ENCODE measurements around the gene RASGEF1C. TPM values are rescaled to one million over a fixed set of nuclear protein-coding genes. Genes with fewer than 3 reads are reported as not detected.

RASGEF1C gene
- total RNA-seq, 2 donors from 2014 or later, result 0.09 to 3.1 TPM

DNA sequence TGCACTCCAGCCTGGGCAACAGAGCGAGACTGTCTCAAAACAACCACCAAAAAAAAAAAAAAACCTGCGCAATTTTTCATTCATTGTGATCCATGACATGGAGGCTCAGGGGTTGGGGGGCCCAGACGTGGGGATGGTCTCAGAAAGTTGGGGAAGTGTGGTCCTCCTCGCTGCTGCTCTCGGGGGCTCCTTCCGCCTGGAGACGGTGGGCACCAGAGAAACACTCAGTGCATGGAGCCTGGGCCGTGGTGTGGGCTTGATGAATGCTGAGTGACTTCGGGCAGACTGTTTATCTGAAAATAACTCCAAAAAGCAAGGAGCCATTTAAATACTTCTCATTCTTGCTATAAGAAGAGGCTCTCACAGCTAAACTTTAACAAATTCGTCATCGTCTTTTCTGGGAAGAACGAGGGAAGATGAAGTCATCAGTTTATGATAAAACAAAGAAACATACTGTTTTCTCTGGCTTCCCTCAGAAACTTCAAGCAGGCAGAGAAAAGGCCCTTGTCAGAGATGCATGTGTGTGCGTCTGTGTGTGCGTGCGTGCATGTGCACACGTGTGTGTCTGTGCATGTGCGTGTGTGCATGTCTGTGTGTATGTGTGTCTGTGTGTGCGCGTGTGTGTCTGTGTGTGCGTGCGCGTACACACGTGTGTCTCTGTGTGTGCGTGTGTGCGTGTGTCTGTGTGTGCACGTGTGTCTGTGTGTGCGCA is 35.0 kb downstream of the RASGEF1C start:
- intact Hi-C loops (cut with DNase I), result no loop called here
- WGBS, result 76% methylated on average over 26 of the region's 27 CpGs

DNA sequence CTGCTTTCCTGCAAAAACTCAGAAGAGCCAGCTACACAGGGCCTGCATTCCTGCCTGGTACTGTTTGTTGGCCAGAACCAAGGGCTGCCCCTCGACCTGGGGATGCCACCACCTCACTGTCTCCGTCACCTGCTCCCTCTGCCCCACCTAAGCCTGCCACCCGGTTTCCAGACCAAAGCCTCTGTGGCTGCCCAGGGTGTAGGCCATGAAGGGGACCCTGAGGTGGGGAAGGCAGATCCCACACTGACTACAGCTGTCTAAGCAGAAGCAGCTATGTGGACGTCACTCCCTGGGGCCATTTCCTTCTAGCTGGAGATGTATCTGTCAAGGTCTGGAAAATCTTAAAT is 35.8 kb downstream of the RASGEF1C start:
- Histone ChIP-seq H3K4me3 (no peak overlapping the region), H3K4me1 (replicated peaks) (no peaks in the 10 kb centered on the region), H3K27ac (no peak overlapping the region), H3K36me3 (no peaks in the 10 kb centered on the region), H3K9me3 (no peaks in the 10 kb centered on the region), H3K27me3 (replicated peaks; ENCODE audit: insufficient read depth) (no peaks in the 10 kb centered on the region)
- intact Hi-C loops (cut with DNase I), result no loop called here
- 72% methylated on average over 4 of the region's 4 CpGs for WGBS
- DNase-seq (ENCODE audit: low spot score), result no peak
- TF ChIP-seq POLR2A (IDR thresholded peaks at IDR 0.05), result no peak
- TF ChIP-seq, protein P1, sequence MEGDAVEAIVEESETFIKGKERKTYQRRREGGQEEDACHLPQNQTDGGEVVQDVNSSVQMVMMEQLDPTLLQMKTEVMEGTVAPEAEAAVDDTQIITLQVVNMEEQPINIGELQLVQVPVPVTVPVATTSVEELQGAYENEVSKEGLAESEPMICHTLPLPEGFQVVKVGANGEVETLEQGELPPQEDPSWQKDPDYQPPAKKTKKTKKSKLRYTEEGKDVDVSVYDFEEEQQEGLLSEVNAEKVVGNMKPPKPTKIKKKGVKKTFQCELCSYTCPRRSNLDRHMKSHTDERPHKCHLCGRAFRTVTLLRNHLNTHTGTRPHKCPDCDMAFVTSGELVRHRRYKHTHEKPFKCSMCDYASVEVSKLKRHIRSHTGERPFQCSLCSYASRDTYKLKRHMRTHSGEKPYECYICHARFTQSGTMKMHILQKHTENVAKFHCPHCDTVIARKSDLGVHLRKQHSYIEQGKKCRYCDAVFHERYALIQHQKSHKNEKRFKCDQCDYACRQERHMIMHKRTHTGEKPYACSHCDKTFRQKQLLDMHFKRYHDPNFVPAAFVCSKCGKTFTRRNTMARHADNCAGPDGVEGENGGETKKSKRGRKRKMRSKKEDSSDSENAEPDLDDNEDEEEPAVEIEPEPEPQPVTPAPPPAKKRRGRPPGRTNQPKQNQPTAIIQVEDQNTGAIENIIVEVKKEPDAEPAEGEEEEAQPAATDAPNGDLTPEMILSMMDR (IDR thresholded peaks at IDR 0.05), result no peak

More for the DNA sequence above, 35.0 kb downstream of the RASGEF1C start:
- no peak overlapping the region for H3K4me3 ChIP-seq
- no peak for TF ChIP-seq POLR2AphosphoS5 (IDR thresholded peaks at IDR 0.05)
- TF ChIP-seq, protein P1 (IDR thresholded peaks at IDR 0.05), result no peak
- TF ChIP-seq POLR2A (IDR thresholded peaks at IDR 0.05), result no peak
- no peaks in the 10 kb centered on the region for H3K27me3 ChIP-seq (replicated peaks; ENCODE audit: insufficient read depth)
- no peak overlapping the region for H3K27ac ChIP-seq
- H3K4me1 ChIP-seq (replicated peaks), result no peaks in the 10 kb centered on the region
- no peaks in the 10 kb centered on the region for H3K9me3 ChIP-seq
- DNase-seq (ENCODE audit: low spot score), result no peak
- no peaks in the 10 kb centered on the region for H3K36me3 ChIP-seq

DNA sequence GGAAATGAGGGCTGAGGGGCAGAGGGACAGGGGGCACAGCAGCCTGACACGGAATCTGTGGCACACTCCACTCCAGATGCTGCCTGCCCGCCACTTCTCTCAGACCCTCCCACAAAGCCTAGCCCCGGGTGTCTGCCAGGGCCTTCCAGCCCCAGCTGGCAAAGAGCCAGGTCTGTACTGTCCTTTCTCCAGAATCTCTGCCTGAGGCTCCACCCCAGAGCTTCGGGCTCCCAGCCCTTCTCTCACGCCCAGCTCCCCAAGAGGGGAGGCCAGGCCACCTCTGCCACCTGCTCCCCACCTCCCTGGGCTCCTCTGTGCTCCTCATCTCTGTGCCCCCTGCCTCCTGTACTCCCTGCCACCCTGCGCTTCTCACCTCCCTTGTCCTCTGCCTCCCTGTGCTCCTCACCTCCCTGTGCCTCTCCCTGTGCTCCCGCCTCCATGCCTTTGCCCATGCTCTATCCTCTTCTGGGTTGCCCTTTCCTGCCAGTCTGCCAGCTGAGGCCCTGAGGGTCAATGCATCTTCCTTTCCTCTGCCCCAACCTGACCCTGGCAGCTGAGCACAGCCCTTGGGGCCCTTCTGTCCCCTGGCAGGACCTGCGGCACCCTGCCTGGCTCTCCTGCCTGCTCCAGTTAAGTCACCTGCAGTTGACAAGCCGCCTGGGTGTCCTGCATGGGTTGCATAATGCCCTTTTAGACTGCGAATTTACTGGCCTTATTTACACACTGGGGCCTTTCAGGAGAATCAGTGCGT is 36.4 kb downstream of the RASGEF1C start:
- Histone ChIP-seq H3K4me1 (replicated peaks) (no peaks in the 10 kb centered on the region), H3K4me3 (no peak overlapping the region), H3K36me3 (no peaks in the 10 kb centered on the region), H3K27me3 (replicated peaks; ENCODE audit: insufficient read depth) (no peaks in the 10 kb centered on the region), H3K9me3 (no peaks in the 10 kb centered on the region), H3K27ac (no peak overlapping the region)
- DNase-seq (ENCODE audit: low spot score), result no peak
- no peak for TF ChIP-seq POLR2AphosphoS5 (IDR thresholded peaks at IDR 0.05)
- TF ChIP-seq POLR2A (IDR thresholded peaks at IDR 0.05), result no peak
- TF ChIP-seq, protein P1 (IDR thresholded peaks at IDR 0.05), result no peak
- 56% methylated on average over 10 of the region's 11 CpGs for WGBS
- intact Hi-C loops (cut with DNase I), result no loop called here

DNA sequence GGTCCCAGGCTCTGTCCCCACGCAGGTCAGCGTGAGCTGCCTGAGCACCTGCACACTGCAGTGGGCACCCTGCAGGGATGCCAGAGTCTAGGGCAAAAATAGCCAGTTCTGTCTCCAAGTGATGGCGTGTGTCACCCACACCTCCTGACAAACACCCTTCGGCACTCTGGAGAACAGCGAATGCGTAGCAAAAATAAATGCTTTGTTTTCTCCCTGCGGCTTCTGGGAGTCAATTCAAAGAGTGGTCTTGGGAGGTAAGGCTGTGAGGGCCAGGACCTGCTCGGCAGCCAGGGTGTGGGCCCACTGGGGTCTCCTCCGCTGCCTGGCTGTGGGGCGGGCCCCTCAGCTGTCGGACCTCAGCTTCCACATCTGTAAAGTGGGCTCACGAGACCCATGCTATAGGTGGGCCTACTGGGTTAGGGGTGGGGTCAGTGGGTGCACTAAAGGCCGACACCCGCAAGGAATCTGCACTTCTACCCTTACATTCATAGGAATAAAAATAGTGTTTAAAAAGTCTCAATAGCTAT is 37.4 kb downstream of the RASGEF1C start:
- no peak for DNase-seq (ENCODE audit: low spot score)
- intact Hi-C loops (cut with DNase I), result no loop called here
- H3K27ac ChIP-seq, result no peak overlapping the region
- H3K9me3 ChIP-seq, result no peaks in the 10 kb centered on the region
- no peaks in the 10 kb centered on the region for H3K27me3 ChIP-seq (replicated peaks; ENCODE audit: insufficient read depth)
- TF ChIP-seq POLR2AphosphoS5 (IDR thresholded peaks at IDR 0.05) (no peak), POLR2A (IDR thresholded peaks at IDR 0.05) (no peak)
- TF ChIP-seq, protein P1 (IDR thresholded peaks at IDR 0.05), result no peak
- no peaks in the 10 kb centered on the region for H3K36me3 ChIP-seq
- H3K4me1 ChIP-seq (replicated peaks), result no peaks in the 10 kb centered on the region
- 97% methylated on average over 14 of the region's 14 CpGs for WGBS
- H3K4me3 ChIP-seq, result no peak overlapping the region

All from prostate gland (tissue), 2 donors.